NCI-H146 (cell line): ENCODE data around the gene SLC35E4.
"Not testable (repeated sequence)": the region's sequence is repeated elsewhere in the genome, so short reads cannot be mapped to it uniquely, and the experiment has no call there.

Source experiments
- DNase-seq: peaks from one replicate; lab custom pipeline; 2025; lab: John Stamatoyannopoulos, UW

Gene SLC35E4

GRCh38 chr22:30611197-30611596, 24.4 kb upstream of the SLC35E4 start:
- no peak for DNase-seq

GRCh38 chr22:30612789-30613188, 22.8 kb upstream of the SLC35E4 start:
- DNase-seq: no peak

GRCh38 chr22:30614268-30614667, 21.3 kb upstream of the SLC35E4 start:
- DNase-seq: no peak

GRCh38 chr22:30614879-30615278, 20.7 kb upstream of the SLC35E4 start:
- DNase-seq: no peak

GRCh38 chr22:30615543-30615954, 20.0 kb upstream of the SLC35E4 start:
- no peak for DNase-seq

- no peak for DNase-seq
Observed at GRCh38 chr22:30617819-30618218, 17.8 kb upstream of the SLC35E4 start.

GRCh38 chr22:30619909-30620308, 15.7 kb upstream of the SLC35E4 start:
- not testable (repeated sequence) for DNase-seq

GRCh38 chr22:30626413-30626812, 9.2 kb upstream of the SLC35E4 start:
- DNase-seq: no peak

GRCh38 chr22:30627471-30627870, 8.1 kb upstream of the SLC35E4 start:
- DNase-seq: no peak

GRCh38 chr22:30628491-30628890, 7.1 kb upstream of the SLC35E4 start:
- DNase-seq: no peak

GRCh38 chr22:30631469-30631868, 4.1 kb upstream of the SLC35E4 start:
- DNase-seq: not testable (repeated sequence)

- DNase-seq: peak; percentile 72
Observed at GRCh38 chr22:30634471-30635233, 929 bp upstream of the SLC35E4 start.

GRCh38 chr22:30636226-30637077, 871 bp downstream of the SLC35E4 start:
- DNase-seq: peak; percentile 51

GRCh38 chr22:30637701-30638114, 2.1 kb downstream of the SLC35E4 start:
- DNase-seq: no peak

GRCh38 chr22:30640361-30640760, 4.8 kb downstream of the SLC35E4 start:
- DNase-seq: no peak

- no peak for DNase-seq
Observed at GRCh38 chr22:30640839-30641430, 5.4 kb downstream of the SLC35E4 start.

- DNase-seq: no peak
Observed at GRCh38 chr22:30643055-30643875, 7.7 kb downstream of the SLC35E4 start.

- no peak for DNase-seq
Observed at GRCh38 chr22:30646518-30647160, 11.1 kb downstream of the SLC35E4 start.

GRCh38 chr22:30647536-30647935, 12.0 kb downstream of the SLC35E4 start:
- DNase-seq: no peak

GRCh38 chr22:30648825-30649224, 13.2 kb downstream of the SLC35E4 start:
- DNase-seq: no peak

- no peak for DNase-seq
Observed at GRCh38 chr22:30649430-30650007, 13.9 kb downstream of the SLC35E4 start.
